SK-N-MC (cell line): ENCODE data around the gene SPEM1.

Source experiments
- EZH2 ChIP-seq: fragments of 200-600 bp; sonication (generic); IDR thresholded peaks from one replicate; pipeline ENCODE4 v1.6.1; 2017; ENCODE audit warnings: antibody characterized with exemption
- POLR2AphosphoS5 ChIP-seq: IDR thresholded peaks from 2 replicates; pipeline ENCODE4 v1.6.1; 2012; ENCODE audit warnings: mild to moderate bottlenecking, low read depth, low read length, borderline replicate concordance

- TF ChIP-seq POLR2AphosphoS5 (no peak), EZH2 (no peak)
These were observed 35.5 kb upstream of the SPEM1 start for GRCh38 chr17:7384489-7385081.
